Umbilical cord (tissue), 2 donors: ENCODE measurements around the gene HRAS. TPM values are rescaled to one million over a fixed set of nuclear protein-coding genes. Genes with fewer than 3 reads are reported as not detected.

Experiments used
- DNase-seq: peaks from one replicate; pipeline ENCODE4 v3.0.0-alpha.2; 2015; ENCODE audit warnings: low spot score
- total RNA-seq: library from RNA; depleted of rRNA; stranded (reverse); fragments of >200 nt; gene quantifications from one replicate; pipeline ENCODE4 v1.2.3, GENCODE V29; 2014; ENCODE audit warnings: low replicate concordance; ENCODE audit not compliant: insufficient read depth

HRAS gene
- total RNA-seq, 1 donor from 2014 or later, result 46.5 TPM

GRCh38 chr11:554428-555226 lies 19.3 kb upstream of the HRAS start:
- DNase-seq, result no peak

- DNase-seq, result no peak
Measured at GRCh38 chr11:553988-554340, 18.6 kb upstream of the HRAS start.

GRCh38 chr11:553083-553987 lies 18.0 kb upstream of the HRAS start:
- no peak for DNase-seq

- DNase-seq, result no peak
Measured at GRCh38 chr11:551596-551995, 16.2 kb upstream of the HRAS start.

GRCh38 chr11:551131-551530 lies 15.8 kb upstream of the HRAS start:
- DNase-seq, result no peak

- no peak for DNase-seq
Measured at GRCh38 chr11:550746-551085, 15.3 kb upstream of the HRAS start.

GRCh38 chr11:550021-550745 lies 14.8 kb upstream of the HRAS start:
- DNase-seq, result no peak

- no peak for DNase-seq
Measured at GRCh38 chr11:548700-549603, 13.6 kb upstream of the HRAS start.

- no peak for DNase-seq
Measured at GRCh38 chr11:545171-545570, 9.8 kb upstream of the HRAS start.

- no peak for DNase-seq
Measured at GRCh38 chr11:544817-545166, 9.4 kb upstream of the HRAS start.

GRCh38 chr11:541433-541885 lies 6.1 kb upstream of the HRAS start:
- no peak for DNase-seq

- no peak for DNase-seq
Measured at GRCh38 chr11:540583-541432, 5.4 kb upstream of the HRAS start.

GRCh38 chr11:539971-540481 lies 4.7 kb upstream of the HRAS start:
- no peak for DNase-seq

GRCh38 chr11:538431-539051 lies 3.2 kb upstream of the HRAS start:
- no peak for DNase-seq

GRCh38 chr11:537622-538430 lies 2.5 kb upstream of the HRAS start:
- no peak for DNase-seq

GRCh38 chr11:536841-537621 lies 1.7 kb upstream of the HRAS start, which contains the start of gene LRRC56:
TSS of gene LRRC56 (plus strand) at chr11:537527. CDS start at chr11:540685, 3,158 bp downstream.
- DNase-seq, result peak; percentile 56

GRCh38 chr11:535210-535518 lies 212 bp downstream of the HRAS start:
- DNase-seq, result no peak
